IPS DF 4.7 (cell line): ENCODE data around the gene MRPL10.

Source experiments
- DNase-seq: peaks from one replicate; pipeline ENCODE4 v3.0.0-alpha.2; 2013; ENCODE audit warnings: low spot score; ENCODE audit errors: extremely low read depth

MRPL10 gene

DNA sequence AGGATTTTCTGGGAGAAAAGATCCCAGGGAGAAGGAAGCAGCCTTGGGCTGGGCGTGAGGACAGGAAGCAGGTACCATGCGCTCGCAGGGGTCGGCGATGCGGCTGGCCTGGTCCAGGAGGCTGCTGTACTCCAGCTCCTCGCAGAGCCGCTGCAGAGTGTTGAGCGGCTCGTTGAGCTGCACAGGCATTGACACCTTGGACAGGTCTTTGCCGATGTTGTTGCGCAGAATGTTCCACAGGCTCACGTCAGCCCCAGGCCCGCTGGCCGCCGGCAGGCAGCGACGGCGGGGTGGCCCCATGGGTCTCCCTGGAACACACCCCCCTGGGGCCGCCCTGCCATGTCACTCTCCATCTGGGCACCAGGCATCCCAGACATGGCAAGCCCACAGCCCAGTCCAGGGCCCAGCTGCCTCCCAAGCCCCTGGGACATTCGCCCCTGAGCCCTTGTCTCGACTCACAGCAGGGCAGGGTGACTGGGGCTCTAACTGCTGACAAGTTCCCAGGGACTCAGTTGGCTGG lies 17.8 kb downstream of the MRPL10 start:
- no peak for DNase-seq

DNA sequence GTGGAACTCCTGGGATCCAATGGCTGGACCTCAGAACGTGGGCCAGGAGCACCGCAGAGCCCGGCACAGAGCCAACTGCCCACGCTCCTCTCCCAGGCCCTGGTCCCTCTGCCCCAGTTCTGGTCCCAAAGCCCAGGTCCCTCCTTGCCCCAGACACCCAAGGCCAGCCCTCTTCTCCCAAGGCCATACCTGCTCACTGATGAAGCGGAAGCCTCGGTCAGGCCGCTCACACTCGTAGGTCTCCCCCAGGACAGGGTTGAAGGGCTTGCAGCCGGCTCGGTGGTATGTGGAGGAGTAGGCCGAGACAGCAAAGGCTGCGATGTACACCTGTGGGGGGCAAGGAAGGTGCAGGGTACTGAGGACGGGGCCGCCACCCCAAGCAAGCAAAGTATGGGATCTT lies 18.3 kb downstream of the MRPL10 start:
- no peak for DNase-seq

- DNase-seq: no peak
Measured at GRCh38 chr17:47812146-47812920, 19.0 kb downstream of the MRPL10 start.

DNA sequence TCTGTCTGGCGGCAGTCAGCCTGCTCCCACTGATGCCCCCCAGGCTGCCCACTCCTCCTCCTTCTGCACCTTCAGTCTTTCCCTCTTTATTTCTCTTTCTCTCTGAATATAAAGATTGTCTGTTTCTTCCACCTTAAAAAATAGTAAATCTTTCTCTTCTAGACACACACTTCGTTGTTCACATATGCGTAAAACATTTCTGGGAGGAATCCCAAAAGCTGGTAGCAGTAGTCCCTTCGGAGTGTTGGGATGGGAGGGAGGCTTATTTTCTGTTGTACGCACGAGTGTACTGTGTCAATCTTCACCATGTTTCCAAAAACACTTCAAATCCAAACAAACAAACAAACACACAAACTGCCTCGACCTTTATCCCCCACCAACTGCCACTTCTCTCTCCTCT lies 19.6 kb downstream of the MRPL10 start:
- DNase-seq: no peak

DNA sequence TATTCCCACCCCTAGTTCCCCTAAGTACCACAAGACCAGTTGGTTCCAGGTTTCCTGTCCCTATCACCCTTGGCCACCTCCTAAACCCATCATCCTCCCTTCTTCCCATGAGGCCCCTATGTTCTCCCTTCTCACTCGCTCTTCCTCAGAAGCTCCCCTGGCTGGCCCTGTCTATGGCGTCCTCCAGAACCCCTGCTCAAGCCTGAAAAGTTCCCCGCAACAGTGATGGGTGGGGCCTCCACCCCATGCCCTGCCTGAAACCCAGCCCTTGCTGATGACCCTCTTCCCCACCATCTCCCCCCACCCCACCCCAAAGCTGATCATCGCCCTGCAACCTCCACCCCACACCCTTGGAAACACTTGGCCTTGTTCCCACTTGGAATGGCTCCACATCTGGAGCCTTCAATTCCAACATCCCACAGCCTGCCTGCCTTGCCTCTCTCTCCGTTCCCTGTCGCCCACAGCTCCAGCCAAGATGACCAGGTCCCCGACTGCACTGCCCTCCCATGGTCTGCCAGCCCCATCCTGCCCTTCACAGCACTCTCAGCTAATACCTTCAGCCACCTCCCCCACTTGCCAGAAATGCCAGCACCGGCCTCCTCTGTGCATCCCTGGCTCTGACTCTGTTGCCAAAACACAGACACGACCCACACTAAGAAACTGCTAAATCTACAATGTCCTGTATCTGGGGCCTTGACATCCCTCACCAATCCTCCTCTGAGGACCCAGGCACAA lies 20.3 kb downstream of the MRPL10 start:
- no peak for DNase-seq

GRCh38 chr17:47810200-47810821 lies 21.0 kb downstream of the MRPL10 start:
- DNase-seq: no peak

GRCh38 chr17:47808830-47809480 lies 22.4 kb downstream of the MRPL10 start:
- no peak for DNase-seq

DNA sequence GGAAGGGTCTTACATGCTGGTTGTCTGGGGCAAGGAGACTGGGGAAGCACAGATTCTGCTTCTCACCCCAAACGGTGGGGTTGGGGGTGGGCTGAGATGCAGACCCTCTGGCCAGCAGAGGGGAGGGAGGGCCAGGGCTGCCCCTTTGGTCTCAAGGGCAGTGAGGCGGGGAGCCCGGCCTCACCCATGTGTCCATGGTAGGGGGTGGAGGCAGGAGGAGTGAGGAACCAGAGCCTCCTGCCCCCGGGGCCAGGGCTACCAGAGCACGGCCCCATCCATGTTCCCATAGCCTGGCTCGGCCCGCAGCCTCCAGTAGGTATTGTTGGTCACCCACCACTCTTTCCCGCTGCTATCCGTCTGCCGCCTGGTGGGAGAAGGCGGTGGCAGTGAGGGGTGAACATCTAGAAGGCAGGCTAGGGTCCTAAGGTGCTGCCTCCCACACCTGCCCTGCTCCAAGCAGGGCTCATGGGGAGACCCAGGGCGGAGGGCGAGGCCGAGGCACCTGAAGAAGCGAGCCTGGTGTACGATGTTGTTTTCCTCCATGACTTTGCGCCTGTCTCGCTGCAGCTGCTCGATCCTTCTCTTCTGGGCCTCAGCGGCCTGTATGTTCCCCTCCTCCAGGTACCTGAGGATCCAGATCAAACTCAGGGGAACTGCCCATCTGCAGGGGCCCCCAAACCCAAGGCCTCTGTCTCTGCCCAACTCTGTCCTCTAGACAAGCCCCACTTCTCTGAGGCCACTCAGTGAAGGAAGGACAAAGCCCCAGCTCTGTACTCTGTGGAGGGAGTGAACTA lies 23.1 kb downstream of the MRPL10 start:
- no peak for DNase-seq

DNA sequence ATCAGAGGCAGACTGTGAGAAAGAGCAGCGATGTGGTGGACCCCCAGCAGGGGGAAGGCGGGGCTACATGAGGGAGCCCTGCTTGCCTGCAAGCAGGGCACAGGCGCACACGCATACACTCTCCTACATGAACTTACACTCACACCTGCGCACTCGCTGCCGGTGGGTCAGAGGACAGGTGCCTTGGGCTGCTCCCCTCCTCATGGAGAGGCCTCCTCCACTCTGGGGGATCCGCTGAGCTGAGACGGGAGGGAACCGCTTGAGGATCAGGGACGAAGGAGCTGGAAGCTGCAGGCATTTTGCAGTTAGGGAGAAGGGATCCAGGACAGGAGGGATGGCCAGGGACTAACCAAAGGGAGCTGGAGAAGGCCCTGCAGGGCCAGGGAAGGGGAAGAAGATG lies 23.9 kb downstream of the MRPL10 start:
- no peak for DNase-seq

DNA sequence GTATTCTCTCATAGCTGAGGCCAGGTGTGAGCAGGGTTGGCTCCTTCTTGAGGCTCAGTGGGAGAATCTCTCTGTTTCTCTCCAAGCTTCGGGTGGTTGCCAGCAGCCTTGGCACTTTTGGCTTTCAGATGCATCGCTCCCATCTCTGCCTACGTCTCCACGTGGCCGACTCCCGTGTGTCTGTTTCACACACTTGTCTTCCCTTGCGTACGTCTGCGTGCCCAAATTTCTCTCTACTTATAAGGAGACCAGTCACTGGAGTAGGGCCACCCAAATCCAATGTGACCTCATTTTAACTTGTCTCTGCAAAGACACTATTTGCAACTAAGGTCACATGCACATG lies 24.5 kb downstream of the MRPL10 start:
- DNase-seq: no peak

DNA sequence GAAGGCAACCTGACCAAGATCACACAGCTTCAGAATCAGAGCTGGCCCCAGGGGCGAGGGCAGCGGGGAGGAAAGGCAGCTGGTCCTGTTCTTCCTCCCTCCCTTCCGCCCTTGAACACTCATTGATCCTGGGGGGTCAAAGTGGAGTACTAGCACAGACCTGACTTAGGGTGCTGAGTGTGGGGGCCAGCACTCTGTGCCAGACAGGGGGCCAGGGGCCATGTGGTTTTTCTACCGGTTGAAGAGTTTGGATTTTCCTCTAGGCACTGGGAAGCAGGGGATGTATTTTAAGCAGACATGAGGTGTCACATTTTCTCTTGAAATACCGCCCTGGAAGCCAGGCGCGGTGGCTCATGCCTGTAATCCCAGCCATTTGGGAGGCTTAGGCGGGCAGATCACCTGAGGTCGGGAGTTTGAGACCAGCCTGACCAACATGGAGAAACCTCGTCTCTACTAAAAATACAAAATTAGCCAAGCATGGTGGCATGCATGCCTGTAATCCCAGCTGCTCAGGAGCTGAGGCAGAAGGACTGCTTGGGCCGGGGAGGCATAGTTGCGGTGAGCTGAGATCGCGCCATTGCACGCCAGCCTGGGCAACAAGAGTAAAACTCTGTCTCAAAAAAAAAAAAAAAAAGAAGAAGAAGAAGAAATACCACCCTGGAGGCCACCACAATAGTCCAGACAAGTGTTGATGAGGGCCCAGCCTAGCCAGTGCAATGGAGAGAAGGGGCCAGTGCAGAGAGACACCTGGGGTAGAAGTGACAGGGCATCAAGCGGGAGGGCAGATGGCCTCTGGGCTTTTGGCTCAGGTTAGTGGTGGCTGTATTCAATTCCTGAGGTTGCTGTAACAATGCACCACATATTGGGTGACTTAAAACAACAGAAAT lies 25.1 kb downstream of the MRPL10 start:
- no peak for DNase-seq

DNA sequence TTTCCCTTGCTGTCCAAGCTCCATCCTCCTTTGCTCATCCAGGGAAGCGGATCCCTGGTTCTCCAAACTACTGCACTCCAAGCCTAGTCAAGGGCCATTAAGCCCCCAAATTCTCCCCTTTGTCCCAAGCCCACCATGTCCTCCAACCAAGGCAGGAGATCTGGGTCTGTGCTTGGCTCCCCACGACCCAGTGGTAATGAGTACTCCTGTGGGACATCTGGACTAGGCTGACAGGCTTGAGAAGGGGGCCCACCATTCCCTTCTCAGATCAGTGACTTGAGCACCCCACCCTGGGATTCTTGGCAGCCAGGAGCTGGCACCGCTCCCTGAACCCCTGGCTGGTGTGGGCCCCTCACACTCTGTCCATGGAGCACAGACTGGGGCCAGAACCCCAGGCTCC lies 26.9 kb downstream of the MRPL10 start:
- DNase-seq: no peak

DNA sequence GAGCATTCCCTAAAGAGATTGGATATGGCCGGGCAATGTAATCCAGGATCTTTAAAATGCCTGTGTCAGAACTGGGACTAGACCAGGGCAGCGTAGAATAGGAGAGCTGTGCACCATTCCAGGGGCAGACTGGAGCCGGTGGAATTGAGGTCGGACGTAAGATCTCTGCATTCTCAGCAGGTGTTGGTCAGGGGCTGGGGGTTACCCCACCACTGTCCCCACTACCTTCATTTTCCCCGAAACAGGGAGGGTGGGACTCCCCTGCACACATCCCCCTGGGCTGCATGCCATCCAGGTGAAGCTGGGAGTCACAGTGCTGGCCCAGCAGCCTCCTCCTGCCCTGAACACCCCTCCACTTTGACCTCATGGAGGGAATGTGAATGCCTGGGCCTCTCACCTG lies 27.6 kb downstream of the MRPL10 start:
- DNase-seq: no peak

DNA sequence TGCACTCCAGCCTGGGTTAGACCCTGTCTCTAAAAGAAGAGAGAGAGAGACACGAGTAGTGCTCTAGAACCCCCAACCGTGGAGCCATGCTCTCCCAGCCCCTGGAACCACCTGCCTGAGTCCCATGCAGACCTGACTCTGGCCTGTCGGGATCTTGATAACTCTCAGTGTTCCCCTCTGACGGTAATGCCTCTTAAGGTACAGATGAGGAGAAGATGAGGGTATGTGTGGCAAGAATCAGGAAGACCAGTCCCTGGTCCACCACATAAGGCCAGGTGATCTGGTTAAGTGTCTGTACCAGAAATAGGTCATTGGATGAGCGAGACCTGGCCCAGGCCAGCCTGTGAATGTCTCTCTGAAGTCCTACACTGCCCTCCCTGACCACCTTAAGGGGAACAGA lies 28.1 kb downstream of the MRPL10 start:
- no peak for DNase-seq

- no peak for DNase-seq
Measured at GRCh38 chr17:47802341-47803022, 28.9 kb downstream of the MRPL10 start.

DNA sequence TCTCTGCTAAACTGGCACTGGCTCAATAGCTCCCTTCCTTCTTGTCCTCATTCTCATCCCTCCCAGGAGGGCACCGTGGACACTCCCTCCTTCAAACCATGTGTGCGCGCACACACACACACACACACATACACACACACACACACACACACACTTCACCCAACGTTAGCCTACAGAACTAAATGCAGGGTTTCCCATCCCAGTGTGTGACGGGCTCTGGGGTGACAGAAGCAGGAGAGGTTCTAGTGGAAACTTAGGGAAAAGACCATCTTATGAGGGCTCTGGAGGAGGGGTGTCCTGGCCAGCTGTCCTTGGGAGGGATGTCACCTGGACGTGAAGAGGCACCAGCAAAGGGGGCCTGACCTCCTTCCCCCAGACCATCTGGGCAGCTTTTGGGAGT lies 29.4 kb downstream of the MRPL10 start:
- DNase-seq: no peak

GRCh38 chr17:47801176-47801765 lies 30.1 kb downstream of the MRPL10 start:
- DNase-seq: no peak

- no peak for DNase-seq
Measured at GRCh38 chr17:47800686-47801085, 30.7 kb downstream of the MRPL10 start.

- no peak for DNase-seq
Measured at GRCh38 chr17:47797797-47798196, 33.5 kb downstream of the MRPL10 start.
